ENCODE measurements around the gene ENOX1.

ENOX1 gene

DNA sequence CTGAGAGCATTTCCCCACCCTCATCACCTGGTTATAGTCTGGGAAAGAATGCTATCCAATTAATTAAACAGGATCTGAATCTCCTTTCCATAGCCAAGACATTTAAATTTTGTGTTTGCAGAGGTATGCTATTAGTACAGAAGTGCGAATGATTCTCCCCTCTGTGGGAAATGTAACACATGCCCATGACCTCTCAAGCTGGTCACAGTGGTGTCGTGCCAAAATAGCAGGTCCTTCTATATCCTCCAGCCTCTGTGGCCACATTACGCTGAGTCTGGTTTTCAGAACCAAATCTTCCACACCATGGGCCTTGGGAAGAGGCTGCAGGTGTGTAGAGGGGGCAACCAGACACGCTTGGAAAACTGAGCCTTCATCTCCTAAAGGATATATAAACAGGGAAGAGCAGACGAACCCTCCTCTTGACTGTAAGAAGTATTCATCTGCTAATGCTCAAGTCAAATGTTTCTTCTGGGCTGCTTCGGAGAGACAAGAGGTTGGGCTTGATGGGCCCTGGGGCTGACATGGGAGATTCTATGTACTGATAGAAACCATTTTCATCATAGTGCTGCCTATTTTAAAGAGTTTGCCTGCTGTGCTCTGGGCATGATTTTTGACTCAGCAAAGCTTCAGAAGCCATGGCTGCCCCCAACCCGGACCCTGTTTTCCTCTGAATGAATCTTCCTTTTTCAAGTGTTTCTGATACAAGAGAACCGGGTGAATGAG is 565.7 kb downstream of the ENOX1 start:
- ATAC-seq: no peak
- TF ChIP-seq ZFP30 (CRISPR knock-in tag; IDR thresholded peaks at IDR 0.05) (no peak), ZNF70 (CRISPR knock-in tag; IDR thresholded peaks at IDR 0.05) (no peak)

DNA sequence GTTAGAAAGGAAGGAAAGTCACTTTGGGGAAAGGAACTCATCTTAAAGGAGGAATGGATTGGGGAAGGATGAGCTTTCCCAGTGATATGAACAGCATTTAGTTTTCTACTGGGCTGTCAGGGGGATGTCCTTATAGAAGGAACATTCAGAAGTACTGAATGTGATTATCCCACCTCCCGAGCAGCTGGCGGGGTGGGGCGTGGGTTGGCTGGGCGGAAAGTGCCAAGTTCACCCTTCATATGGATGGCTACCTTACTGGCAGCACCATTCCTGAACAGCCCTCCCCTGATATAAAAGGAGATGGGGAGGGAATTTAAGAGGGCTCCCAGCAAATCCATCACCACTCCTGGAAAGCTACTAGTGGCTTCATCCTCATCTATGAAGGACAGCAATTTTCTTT is 572.6 kb downstream of the ENOX1 start:
- no peak for ATAC-seq
- TF ChIP-seq CSDC2 (CRISPR knock-in tag; IDR thresholded peaks at IDR 0.05) (no peak), ISL1 (CRISPR knock-in tag; IDR thresholded peaks at IDR 0.05) (no peak), ARNTL (CRISPR knock-in tag; IDR thresholded peaks at IDR 0.05; ENCODE audit: borderline replicate concordance, low read depth) (no peak), TOX (CRISPR knock-in tag; IDR thresholded peaks at IDR 0.05; ENCODE audit: borderline replicate concordance) (no peak), ESRRG (CRISPR knock-in tag; IDR thresholded peaks at IDR 0.05) (no peak), SNAI2 (CRISPR knock-in tag; IDR thresholded peaks at IDR 0.05) (no peak), OSR1 (CRISPR knock-in tag; IDR thresholded peaks at IDR 0.05) (no peak), ZC3H10 (CRISPR knock-in tag; IDR thresholded peaks at IDR 0.05) (no peak), GLIS3 (CRISPR knock-in tag; IDR thresholded peaks at IDR 0.05) (no peak), ZFP3 (CRISPR knock-in tag; IDR thresholded peaks at IDR 0.05) (no peak), ZNF70 (CRISPR knock-in tag; IDR thresholded peaks at IDR 0.05) (no peak), BACH2 (CRISPR knock-in tag; IDR thresholded peaks at IDR 0.05; ENCODE audit: borderline replicate concordance) (no peak), TCF4 (CRISPR knock-in tag; IDR thresholded peaks at IDR 0.05; ENCODE audit: borderline replicate concordance) (no peak)
- TF ChIP-seq, protein P1, sequence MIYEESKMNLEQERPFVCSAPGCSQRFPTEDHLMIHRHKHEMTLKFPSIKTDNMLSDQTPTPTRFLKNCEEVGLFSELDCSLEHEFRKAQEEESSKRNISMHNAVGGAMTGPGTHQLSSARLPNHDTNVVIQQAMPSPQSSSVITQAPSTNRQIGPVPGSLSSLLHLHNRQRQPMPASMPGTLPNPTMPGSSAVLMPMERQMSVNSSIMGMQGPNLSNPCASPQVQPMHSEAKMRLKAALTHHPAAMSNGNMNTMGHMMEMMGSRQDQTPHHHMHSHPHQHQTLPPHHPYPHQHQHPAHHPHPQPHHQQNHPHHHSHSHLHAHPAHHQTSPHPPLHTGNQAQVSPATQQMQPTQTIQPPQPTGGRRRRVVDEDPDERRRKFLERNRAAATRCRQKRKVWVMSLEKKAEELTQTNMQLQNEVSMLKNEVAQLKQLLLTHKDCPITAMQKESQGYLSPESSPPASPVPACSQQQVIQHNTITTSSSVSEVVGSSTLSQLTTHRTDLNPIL (CRISPR knock-in tag; IDR thresholded peaks at IDR 0.05; ENCODE audit: low read depth): no peak
- TF ChIP-seq, protein P2, sequence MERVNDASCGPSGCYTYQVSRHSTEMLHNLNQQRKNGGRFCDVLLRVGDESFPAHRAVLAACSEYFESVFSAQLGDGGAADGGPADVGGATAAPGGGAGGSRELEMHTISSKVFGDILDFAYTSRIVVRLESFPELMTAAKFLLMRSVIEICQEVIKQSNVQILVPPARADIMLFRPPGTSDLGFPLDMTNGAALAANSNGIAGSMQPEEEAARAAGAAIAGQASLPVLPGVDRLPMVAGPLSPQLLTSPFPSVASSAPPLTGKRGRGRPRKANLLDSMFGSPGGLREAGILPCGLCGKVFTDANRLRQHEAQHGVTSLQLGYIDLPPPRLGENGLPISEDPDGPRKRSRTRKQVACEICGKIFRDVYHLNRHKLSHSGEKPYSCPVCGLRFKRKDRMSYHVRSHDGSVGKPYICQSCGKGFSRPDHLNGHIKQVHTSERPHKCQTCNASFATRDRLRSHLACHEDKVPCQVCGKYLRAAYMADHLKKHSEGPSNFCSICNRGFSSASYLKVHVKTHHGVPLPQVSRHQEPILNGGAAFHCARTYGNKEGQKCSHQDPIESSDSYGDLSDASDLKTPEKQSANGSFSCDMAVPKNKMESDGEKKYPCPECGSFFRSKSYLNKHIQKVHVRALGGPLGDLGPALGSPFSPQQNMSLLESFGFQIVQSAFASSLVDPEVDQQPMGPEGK (CRISPR knock-in tag; IDR thresholded peaks at IDR 0.05; ENCODE audit: borderline replicate concordance): no peak
- TF ChIP-seq, protein P3, sequence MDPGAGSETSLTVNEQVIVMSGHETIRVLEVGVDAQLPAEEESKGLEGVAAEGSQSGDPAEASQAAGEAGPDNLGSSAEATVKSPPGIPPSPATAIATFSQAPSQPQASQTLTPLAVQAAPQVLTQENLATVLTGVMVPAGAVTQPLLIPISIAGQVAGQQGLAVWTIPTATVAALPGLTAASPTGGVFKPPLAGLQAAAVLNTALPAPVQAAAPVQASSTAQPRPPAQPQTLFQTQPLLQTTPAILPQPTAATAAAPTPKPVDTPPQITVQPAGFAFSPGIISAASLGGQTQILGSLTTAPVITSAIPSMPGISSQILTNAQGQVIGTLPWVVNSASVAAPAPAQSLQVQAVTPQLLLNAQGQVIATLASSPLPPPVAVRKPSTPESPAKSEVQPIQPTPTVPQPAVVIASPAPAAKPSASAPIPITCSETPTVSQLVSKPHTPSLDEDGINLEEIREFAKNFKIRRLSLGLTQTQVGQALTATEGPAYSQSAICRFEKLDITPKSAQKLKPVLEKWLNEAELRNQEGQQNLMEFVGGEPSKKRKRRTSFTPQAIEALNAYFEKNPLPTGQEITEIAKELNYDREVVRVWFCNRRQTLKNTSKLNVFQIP (CRISPR knock-in tag; IDR thresholded peaks at IDR 0.05; ENCODE audit: borderline replicate concordance, low read depth): no peak
- TF ChIP-seq, protein P4, sequence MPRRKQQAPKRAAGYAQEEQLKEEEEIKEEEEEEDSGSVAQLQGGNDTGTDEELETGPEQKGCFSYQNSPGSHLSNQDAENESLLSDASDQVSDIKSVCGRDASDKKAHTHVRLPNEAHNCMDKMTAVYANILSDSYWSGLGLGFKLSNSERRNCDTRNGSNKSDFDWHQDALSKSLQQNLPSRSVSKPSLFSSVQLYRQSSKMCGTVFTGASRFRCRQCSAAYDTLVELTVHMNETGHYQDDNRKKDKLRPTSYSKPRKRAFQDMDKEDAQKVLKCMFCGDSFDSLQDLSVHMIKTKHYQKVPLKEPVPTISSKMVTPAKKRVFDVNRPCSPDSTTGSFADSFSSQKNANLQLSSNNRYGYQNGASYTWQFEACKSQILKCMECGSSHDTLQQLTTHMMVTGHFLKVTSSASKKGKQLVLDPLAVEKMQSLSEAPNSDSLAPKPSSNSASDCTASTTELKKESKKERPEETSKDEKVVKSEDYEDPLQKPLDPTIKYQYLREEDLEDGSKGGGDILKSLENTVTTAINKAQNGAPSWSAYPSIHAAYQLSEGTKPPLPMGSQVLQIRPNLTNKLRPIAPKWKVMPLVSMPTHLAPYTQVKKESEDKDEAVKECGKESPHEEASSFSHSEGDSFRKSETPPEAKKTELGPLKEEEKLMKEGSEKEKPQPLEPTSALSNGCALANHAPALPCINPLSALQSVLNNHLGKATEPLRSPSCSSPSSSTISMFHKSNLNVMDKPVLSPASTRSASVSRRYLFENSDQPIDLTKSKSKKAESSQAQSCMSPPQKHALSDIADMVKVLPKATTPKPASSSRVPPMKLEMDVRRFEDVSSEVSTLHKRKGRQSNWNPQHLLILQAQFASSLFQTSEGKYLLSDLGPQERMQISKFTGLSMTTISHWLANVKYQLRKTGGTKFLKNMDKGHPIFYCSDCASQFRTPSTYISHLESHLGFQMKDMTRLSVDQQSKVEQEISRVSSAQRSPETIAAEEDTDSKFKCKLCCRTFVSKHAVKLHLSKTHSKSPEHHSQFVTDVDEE (CRISPR knock-in tag; IDR thresholded peaks at IDR 0.05): no peak
- TF ChIP-seq, protein P5, sequence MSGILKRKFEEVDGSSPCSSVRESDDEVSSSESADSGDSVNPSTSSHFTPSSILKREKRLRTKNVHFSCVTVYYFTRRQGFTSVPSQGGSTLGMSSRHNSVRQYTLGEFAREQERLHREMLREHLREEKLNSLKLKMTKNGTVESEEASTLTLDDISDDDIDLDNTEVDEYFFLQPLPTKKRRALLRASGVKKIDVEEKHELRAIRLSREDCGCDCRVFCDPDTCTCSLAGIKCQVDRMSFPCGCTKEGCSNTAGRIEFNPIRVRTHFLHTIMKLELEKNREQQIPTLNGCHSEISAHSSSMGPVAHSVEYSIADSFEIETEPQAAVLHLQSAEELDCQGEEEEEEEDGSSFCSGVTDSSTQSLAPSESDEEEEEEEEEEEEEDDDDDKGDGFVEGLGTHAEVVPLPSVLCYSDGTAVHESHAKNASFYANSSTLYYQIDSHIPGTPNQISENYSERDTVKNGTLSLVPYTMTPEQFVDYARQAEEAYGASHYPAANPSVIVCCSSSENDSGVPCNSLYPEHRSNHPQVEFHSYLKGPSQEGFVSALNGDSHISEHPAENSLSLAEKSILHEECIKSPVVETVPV (CRISPR knock-in tag; IDR thresholded peaks at IDR 0.05): no peak

DNA sequence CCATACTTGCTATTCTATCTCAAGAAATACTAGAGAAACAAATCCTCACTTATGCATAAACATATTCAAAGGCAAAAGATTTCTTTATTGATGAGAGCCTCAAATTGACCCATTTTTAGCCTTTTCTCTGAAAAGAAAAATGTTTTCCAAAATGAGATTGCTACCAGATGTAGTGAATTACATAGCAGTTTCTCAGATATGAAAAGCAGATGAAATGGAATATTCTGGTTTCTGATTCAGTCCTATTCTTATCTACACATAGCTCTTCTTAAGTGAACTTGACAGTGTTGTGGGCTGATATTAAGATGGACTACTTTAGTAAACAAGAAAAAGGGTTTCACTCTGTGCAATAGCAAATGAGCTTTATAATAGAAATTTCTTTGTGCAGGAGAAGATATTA is 579.9 kb downstream of the ENOX1 start:
- peak; percentile 50; the same call in 2 of the 3 replicates for ATAC-seq
- TF ChIP-seq ZFP3 (CRISPR knock-in tag; IDR thresholded peaks at IDR 0.05) (no peak), RARB (CRISPR knock-in tag; IDR thresholded peaks at IDR 0.05) (no peak), ZNF565 (CRISPR knock-in tag; conservative IDR thresholded peaks at IDR 0.05; ENCODE audit: low read depth) (no peak), ISL1 (CRISPR knock-in tag; IDR thresholded peaks at IDR 0.05) (no peak), ARNTL (CRISPR knock-in tag; IDR thresholded peaks at IDR 0.05; ENCODE audit: borderline replicate concordance, low read depth) (no peak), ESRRG (CRISPR knock-in tag; IDR thresholded peaks at IDR 0.05) (no peak)
- TF ChIP-seq, protein P1 (CRISPR knock-in tag; IDR thresholded peaks at IDR 0.05; ENCODE audit: low read depth): no peak
- TF ChIP-seq, protein P5 (CRISPR knock-in tag; IDR thresholded peaks at IDR 0.05): no peak
- TF ChIP-seq, protein P2 (CRISPR knock-in tag; IDR thresholded peaks at IDR 0.05; ENCODE audit: borderline replicate concordance): no peak
